Astrocyte (in vitro differentiated cells and primary cell): ENCODE results near the gene SLC4A9.

Experiments
- EZH2 ChIP-seq: IDR thresholded peaks from 2 replicates; pipeline ENCODE4 v1.6.1; 2012; ENCODE audit warnings: mild to moderate bottlenecking, low read length, inconsistent platforms; ENCODE audit not compliant: insufficient read depth
- TF ChIP-seq, protein P1 (sequence below): IDR thresholded peaks from 2 replicates; pipeline ENCODE4 v1.5.1; 2011; ENCODE audit warnings: low read depth, mild to moderate bottlenecking, inconsistent platforms, low read length, moderate library complexity; ENCODE audit not compliant: insufficient read depth

DNA sequence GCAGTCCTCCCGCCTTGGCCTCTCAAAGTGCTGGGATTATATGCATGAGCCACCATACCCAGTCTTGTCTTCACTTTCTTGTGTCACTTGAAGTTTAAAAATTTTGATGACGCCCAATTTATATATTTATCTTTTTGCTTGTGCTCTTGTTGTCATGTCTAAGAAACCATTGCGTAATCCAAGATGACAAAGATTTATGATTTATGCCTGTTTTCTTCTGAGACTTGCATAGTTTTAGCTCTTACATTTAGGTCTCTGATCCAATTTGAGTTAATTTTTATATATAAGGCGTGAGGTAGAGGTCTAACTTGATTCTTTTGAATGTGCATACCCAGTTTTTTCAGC, 60.2 kb downstream of the SLC4A9 start:
- TF ChIP-seq, protein P1, sequence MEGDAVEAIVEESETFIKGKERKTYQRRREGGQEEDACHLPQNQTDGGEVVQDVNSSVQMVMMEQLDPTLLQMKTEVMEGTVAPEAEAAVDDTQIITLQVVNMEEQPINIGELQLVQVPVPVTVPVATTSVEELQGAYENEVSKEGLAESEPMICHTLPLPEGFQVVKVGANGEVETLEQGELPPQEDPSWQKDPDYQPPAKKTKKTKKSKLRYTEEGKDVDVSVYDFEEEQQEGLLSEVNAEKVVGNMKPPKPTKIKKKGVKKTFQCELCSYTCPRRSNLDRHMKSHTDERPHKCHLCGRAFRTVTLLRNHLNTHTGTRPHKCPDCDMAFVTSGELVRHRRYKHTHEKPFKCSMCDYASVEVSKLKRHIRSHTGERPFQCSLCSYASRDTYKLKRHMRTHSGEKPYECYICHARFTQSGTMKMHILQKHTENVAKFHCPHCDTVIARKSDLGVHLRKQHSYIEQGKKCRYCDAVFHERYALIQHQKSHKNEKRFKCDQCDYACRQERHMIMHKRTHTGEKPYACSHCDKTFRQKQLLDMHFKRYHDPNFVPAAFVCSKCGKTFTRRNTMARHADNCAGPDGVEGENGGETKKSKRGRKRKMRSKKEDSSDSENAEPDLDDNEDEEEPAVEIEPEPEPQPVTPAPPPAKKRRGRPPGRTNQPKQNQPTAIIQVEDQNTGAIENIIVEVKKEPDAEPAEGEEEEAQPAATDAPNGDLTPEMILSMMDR: no peak
- TF ChIP-seq EZH2: no peak
